Stimulated activated CD8-positive, alpha-beta memory T cell treated with anti-CD3 and anti-CD28 coated beads, Interleukin-2, amount 100 ng/mL, for 48 hours (primary cell): ENCODE results near the gene SSBP4.

Source experiments
- DNase-seq, 2 donors: peaks; one replicate each; pipeline ENCODE4 v3.0.0-alpha.2; 2020; ENCODE audit warnings: low read depth in 2 of 2

The SSBP4 gene

GRCh38 chr19:18433015-18433691 lies 14.0 kb downstream of the SSBP4 start:
- no peak for DNase-seq

- no peak for DNase-seq
These were observed 14.7 kb downstream of the SSBP4 start for GRCh38 chr19:18433735-18434398.

- no peak for DNase-seq
These were observed 15.4 kb downstream of the SSBP4 start for GRCh38 chr19:18434411-18435175.

- no peak for DNase-seq
These were observed 16.1 kb downstream of the SSBP4 start for GRCh38 chr19:18435178-18435841.

- no peak for DNase-seq
These were observed 16.9 kb downstream of the SSBP4 start for GRCh38 chr19:18435842-18436670.

GRCh38 chr19:18436671-18437490 lies 17.7 kb downstream of the SSBP4 start:
- peak; percentile 78 to 83 for DNase-seq

GRCh38 chr19:18437491-18438330 lies 18.5 kb downstream of the SSBP4 start, which contains the start of gene ISYNA1:
TSS of gene ISYNA1 (minus strand) at chr19:18438133. CDS start at chr19:18437979, 154 bp downstream.
- peak in 1 of 2 donors; percentile 44 for DNase-seq

GRCh38 chr19:18438331-18439024 lies 19.3 kb downstream of the SSBP4 start:
- no peak for DNase-seq

GRCh38 chr19:18439025-18439909 lies 20.1 kb downstream of the SSBP4 start:
- no peak for DNase-seq

GRCh38 chr19:18439910-18440237 lies 20.7 kb downstream of the SSBP4 start:
- DNase-seq, result no peak

GRCh38 chr19:18440415-18440877 lies 21.2 kb downstream of the SSBP4 start:
- DNase-seq, result no peak

GRCh38 chr19:18440936-18441803 lies 22.0 kb downstream of the SSBP4 start:
- DNase-seq, result no peak

GRCh38 chr19:18441804-18442788 lies 22.9 kb downstream of the SSBP4 start:
- DNase-seq, result no peak

- DNase-seq, result no peak
These were observed 23.7 kb downstream of the SSBP4 start for GRCh38 chr19:18442941-18443340.

GRCh38 chr19:18443406-18443805 lies 24.2 kb downstream of the SSBP4 start:
- no peak for DNase-seq

- DNase-seq, result no peak
These were observed 24.6 kb downstream of the SSBP4 start for GRCh38 chr19:18443831-18444230.
